ENCODE results near the gene CES4A.
"Not testable (repeated sequence)": the region's sequence is repeated elsewhere in the genome, so short reads cannot be mapped to it uniquely, and the experiment has no call there.

Gene CES4A

DNA sequence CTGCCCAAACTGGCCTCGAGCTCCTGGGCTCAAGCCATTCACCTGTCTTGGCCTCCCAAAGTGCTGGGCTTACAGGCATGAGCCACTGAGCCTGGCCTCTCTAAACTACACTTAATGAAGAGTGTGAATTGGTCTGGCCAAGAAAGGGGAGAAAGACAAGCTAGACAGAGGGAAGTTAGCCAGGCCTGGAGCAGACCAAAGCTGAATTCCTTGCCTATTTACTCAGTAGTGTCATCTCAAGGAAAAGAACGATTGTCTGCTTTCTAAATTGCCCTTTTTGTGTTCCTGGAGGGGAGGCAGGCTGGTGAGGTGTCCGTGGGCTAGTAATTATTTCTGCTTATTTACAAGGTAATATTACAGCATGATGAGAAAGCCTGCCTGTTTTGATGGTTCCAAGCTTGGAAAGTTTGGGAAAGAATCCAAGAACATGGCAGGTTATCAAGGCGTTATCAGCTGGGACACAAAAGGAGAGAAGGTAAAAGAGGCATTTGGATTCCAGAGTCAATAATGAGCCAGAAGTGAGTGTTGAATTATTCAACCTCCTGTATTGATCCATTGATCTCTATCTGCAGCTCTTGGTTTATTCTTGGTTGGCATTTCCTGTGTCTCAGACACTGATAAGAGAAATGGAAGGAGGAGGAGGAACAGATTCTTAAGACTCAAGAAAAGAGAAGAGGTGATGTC lies 34.3 kb downstream of the CES4A start:
- no peak for DNase-seq (ENCODE audit: low read depth)

DNA sequence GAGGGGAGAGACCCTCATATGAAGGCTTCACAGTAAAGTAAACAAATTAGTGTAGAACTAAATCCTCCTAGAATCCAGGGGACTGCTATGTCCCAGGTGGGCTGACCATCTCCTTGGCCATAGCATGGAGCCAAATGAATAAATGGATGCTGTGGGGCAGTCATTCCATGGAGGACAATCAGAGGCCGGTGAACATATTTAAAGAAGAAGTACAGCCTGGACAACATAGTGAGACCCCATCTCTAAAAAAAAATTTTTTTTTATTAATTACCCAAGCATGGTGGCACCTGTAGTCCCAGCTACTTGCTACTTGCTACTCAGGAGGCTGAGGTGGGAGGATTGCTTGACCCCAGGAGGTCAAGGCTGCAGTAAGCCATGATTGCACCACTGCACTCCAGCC lies 35.3 kb downstream of the CES4A start:
- no peak for DNase-seq (ENCODE audit: low read depth)

DNA sequence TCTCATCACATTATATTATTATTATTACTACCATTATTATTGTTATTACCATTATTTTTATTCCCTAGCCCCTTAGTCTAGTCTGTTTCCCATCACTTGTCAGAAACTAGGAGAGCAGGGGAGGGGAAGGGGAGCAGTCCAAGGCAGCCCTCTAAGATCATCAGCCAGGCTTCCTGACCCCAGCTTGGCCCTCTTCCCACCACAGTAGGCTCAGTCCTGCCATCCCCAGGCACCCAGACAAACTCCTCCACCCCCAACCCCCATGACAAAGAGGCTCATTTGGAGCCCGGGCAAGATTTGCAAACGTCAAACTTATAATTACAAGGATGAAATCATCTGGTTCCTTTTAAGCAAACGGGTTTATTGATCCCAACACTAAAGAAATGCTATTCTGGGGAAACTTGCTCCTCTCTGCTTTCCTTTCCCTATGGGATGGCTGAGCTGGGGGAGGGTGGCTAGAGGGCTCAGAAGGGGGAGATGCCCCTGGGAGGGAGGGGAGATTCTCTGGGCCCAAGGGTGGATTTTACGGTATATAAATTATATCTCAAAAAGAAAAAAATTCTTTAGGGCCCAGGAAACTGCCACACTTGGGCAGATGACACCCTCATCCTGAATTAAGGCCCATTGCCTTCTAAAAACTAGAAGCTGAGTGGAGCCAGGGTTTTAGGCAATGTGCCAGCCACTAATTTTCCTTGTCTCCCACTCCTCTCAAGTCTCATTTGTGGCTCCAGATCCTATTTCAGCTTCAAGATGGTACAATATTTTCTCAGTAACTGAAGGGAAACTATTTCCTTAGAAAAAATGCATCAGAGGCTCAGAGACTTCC lies 36.2 kb downstream of the CES4A start:
- no peak for DNase-seq (ENCODE audit: low read depth)

DNA sequence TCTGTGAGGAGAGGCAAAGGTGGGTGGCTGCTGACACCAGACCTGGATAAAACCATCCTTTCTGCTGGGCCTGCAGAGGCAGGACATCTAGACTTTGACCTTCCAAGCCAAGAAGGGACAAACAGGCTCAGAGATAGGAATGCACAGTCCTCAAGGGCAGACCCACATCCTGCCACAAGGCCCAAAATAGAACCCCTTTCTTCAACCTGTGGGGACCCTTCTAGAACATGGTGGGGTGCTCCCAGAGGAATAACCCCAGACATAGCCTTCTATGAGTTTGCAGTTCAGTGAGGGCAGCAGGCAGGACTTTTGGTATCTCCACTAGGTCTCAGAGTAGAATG lies 36.8 kb downstream of the CES4A start:
- no peak for DNase-seq (ENCODE audit: low read depth)

DNA sequence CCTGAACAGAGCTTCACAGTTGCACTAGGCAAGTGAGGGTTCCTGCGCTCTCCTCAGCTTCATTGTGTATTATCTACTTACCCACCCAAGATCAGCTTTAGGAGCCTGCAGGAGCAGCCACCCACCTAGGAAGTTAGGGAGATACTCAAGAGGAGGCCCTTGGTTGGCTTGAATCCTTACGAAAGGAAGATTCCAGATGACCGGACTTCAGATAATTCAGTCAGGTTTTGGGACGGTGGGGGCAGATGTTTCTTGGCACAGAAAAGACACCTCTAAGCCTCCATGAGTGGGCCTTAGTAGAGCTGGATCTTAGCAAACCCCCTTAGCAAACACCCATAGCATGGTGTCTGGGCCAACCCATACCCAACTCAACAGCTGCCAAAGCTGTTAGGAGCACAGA lies 38.2 kb downstream of the CES4A start:
- DNase-seq (ENCODE audit: low read depth), result no peak

DNA sequence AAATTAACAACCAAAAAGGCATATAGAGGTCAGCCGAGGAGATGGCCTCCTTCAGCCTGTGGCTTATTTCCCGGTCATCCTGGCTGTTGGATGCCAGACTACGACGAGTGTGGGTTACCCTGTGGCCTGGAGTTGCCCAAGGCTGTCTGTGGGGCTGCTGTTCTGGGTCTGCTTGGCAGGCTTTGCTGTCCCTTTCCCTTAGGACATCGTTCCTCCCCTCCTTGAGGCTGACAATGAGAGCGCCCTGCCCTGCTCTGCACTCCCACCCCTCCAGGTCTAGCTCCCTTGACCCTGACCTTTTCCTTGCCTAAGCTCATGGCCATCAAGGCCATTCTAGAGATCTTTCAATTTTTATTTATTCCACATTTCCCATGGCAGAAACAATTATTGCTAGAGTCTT lies 38.7 kb downstream of the CES4A start:
- no peak for DNase-seq (ENCODE audit: low read depth)

DNA sequence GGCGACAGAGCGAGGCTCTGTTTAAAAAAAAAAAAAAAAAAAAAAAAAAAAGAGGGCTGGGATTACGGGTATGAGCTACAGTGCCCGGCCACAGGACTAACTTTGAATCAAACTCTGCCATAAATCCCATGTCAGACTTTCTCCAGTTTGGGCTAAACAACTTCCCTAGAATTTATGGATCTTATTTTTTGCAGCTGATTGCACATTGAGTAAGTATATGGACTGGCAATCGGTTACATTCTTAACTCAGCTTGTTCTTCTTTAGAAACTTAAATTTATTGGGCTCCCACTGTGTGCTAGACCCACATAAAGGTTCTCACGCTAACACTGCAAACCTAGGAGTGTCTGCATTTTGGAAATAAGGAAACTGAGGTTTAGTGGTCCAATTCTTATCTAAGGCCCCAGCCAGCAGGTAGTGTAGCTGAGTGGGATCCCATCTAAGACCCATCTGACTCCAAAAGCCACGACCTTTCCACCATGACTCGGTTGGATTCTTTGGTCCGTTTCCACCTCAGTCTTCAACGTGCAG lies 39.8 kb downstream of the CES4A start:
- DNase-seq (ENCODE audit: low read depth), result no peak

DNA sequence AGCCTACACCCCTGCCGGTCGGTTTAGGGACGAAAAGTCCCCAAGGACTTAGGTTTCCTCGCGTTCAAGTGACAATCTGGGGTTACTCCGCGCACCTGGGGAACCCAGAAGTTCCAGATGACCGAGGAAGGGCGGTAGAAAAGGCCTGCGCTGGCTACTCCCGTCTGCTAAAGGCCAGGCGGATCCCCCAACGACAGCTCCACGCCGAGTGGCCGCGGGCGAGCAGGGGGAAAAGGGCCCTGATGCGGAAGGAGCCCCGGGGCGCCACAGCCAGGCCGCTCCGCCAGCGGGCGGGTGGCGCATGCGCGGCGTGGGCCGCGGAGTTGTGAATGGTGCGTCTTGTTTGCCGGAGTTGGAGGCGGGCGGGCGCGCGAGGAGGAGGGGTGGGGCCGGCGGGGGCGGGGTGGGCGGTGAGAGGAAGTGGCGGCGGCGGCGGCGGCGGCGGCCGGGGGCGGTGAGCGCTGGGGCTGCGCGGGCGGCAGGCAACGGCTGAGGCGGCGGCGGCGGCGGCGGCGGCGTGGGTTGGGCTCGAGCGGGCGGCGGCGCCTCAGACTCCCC lies 40.4 kb downstream of the CES4A start, which contains the start of gene CBFB:
CBFB (plus strand) TSS at position 454 of the 558 bp plus-strand sequence. CDS start 259 bp downstream, outside the sequence.
- DNase-seq (ENCODE audit: low read depth), result peak; percentile 83

DNA sequence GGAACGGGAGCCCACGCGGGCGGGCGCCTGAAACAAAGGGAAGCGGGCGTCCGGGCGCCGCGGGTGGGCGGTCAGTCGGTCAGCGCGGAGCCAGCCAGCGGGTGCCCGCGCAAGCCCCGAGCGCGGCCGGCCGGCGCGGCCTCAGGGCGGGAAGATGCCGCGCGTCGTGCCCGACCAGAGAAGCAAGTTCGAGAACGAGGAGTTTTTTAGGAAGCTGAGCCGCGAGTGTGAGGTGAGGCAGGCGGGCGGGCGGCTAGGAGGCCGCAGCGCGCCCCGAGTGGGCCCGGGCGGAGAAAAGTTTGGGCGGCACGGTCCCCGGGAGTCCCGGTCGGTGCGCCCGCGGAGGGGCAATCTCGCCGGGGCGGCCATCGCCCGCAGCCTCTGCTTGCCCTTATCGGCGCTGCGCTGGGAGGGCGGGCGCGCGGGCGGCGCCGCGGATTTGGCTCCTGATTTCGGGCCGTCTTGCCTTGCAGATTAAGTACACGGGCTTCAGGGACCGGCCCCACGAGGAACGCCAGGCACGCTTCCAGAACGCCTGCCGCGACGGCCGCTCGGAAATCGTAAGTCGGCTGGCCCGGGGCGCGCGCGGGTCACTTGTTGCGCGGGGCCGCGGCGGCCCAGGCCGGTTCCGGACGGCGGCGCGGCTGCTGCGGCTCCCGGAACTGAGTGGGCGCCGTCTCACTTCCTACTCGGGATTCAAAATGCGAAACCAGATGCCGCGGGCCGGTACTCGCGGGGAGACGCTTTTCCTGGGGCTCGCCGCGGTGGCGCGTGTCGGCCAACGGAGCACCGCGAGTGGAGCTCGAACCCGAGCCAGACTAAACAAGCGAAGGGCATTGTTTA lies 41.1 kb downstream of the CES4A start:
- peak; percentile 31 for DNase-seq (ENCODE audit: low read depth)

DNA sequence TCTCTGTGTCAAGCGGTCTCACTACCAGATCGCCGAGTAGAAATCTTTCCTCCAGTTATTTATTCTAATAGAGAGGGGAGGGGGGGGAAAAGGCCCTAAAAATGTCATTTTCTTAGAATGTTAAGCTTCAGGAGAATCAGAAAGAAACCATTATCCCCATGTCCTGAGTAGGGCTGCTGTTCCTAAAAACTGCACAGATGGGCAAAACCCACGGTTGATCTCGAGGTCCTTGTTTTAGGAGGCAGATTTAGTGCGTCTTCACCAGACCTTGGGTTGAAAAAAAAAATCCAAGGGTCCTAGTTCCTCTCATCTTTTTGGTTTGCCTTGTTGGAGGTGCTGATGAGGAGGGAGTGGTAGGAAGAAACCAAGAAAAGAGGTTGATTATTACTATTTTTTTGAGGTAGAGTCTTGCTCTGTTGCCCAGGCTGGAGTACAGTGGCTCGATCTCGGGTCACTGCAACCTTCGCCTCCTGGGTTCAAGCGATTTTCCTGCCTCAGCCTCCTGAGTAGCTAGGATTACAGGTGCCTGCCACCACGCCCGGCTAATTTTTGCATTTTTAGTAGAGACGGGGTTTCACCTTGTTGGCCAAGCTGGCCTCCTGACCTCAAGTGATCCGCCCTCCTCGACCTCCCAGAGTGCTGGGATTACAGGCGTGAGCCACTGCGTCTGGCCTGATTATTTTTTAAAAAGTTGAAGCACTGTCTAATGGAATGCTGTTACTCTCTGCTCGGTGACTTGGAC lies 42.0 kb downstream of the CES4A start:
- DNase-seq (ENCODE audit: low read depth), result no peak

DNA sequence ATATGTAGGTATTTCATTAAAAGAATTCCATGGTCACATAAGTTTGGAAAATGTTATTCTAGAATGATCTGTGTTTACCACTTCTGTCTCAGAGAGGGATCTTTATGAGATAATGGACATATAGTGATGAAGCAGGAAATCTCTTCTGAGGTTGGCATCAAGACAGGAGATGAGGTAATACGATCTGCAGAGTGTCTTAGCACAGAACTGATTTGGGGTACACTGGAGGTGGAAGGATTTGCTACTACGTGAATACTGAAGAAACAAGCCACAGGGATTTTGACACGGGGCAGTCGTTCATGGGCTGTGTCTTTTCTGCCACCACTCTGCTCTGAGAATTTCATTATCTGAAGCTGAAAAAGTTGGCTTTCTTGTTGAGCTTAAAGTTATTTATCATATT lies 46.1 kb downstream of the CES4A start:
- no peak for DNase-seq (ENCODE audit: low read depth)

DNA sequence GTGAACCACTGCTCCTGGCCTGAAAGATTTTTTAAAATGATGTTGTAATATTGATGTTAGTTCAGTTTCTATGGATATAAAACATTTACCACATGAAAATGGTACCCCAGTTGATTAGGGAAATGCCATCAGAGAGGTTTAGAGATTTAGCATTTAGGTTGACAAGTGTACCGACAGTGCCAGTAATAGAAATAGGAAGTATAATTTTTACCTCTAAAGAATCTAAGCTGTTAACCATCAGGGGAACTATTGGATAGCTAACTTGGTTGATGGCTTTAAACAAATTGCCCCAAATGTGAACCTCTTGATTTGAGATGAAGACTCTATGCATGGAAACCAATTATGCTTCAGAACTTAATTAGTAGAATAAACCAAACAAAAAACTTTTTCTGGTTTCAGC lies 47.0 kb downstream of the CES4A start:
- no peak for DNase-seq (ENCODE audit: low read depth)

DNA sequence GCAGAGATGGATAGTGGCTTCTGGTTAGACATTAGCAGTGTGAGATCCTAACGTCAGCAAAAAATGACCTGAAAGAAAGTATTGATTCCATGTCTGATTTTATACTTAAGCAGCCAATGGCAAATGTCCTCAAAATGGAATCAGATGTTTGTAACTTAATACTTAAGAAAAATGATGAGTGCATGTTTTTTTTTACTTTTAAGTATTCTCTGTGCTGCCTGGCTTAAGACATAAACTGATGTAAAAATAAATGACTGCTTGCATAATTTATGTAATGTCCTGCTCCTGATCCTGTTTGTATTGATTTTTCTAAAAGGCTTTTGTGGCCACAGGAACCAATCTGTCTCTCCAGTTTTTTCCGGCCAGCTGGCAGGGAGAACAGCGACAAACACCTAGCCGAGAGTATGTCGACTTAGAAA lies 47.9 kb downstream of the CES4A start:
- DNase-seq (ENCODE audit: low read depth), result no peak

DNA sequence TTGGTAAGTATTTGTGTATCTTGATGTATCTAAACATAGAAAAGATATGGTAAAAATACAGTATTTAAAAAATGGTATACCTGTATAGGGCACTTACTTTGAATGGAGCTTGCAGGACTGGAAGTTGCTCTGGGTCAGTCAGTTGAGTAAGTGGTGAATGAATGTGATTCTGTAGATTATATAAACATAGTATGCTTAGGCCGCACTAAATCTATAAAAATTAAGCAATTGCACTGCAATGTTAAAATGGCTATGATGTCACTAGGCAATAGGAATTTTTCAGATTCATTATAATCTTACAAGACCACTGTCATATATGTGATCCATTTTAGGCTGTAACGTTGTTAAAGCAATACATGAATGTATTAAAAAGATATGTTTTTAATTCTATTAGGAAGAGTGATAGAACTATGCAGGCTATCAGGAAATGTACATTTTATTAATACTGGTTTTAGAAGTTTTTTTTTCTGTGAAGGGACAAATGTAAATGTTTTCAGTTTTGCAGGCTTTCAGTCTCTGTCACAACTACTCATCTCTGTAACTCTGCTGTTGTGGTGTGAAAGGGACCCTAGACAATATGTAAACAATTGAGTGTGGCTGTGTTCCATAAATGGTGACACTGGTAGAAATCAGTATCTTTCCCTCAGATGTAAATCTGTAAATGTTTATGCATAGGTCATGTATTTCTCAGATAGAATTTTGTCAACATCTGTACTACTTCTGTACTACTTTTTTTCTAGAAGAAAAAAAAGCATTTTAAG lies 51.1 kb downstream of the CES4A start:
- no peak for DNase-seq (ENCODE audit: low read depth)

DNA sequence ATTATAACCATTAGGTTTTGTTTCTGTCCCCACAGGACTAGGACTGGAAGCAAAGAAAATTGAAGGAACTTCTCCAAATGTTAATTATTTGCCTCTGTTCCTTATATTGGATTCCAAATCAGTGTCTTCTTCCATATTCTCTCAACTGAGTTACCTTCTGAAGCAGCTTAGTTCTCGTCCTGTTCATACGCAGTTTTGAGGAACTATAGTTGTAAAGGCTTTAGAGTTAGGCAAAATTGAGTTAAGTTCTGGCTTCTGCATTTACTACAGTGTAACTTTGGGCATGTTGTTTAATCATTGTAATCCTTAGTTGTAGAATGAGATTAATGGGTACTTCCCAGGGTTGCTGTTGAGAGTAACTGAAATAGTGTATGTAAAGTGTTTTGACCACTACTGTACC lies 51.8 kb downstream of the CES4A start:
- DNase-seq (ENCODE audit: low read depth), result no peak

DNA sequence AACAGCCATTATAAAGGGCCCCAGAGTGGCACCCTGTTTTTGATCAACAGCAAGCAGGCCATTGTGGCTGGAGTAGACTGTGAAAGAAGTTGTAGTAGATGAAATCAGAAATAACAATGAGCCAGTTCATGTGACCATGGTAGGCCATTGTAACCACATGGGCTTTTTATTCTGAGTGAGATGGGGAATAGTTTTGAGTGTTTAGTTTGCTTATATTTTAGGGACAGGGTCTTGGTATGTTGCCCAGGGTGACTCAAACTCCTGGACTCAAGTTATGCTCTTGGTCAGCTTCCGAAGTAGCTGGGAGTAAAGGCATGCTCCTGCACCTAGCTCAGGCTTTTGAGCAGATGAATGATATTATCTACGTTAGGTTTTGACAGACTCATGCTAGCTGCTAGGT lies 52.5 kb downstream of the CES4A start:
- no peak for DNase-seq (ENCODE audit: low read depth)

DNA sequence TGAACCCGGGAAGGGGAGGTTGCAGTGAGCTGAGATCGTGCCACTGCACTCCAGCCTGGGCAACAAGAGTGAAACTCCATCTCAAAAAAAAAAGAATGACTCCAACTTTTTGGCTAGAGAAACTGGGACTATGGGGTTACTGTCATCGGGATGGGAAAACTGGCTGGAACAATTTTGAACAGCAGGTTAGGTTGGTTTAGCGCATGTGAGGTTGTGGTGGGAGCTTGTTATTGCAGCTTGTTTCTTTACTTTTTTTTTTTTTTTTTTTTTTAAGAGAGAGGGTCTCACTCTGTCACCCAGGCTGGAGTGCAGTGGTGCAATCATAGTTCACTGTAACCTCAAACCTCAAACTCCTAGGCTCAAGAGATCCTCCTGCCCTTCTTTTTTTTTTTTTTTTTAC lies 53.1 kb downstream of the CES4A start:
- DNase-seq (ENCODE audit: low read depth), result not testable (repeated sequence)

DNA sequence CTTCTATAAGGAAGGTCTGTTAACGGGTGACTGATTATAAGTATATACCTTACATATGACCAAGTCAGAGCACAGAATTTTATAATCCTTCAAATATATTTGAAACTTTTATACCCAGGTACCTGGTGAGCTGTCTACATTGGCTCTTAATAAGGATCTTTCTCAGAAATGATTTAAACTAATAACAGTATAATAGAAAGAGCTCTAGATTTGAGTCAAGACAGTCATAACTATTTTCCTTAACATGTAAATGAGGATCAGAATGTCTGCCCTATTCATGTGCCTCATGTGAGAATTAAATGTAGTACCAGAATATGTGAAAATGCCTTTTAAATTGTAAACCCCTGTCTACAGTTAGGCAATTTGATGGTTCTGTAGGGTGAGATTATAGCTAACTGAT lies 55.0 kb downstream of the CES4A start:
- DNase-seq (ENCODE audit: low read depth), result no peak

DNA sequence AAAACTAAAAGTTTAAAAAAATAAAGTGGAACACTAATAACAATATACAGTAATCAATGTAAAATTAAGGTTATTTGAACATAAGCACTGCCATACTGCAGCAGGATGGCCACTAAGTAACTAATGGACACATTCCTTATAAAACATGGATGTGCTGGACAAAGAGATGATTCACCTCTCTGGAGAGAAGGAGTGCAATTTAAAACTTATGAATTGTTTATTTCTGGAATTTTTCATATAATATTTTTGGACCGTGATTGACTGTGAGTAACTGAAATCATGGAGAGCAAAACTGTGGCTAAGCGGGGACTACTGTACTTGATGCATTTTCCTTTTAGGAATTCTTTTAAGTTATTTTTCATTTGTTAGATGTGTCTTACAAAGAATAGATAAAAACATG lies 62.4 kb downstream of the CES4A start:
- DNase-seq (ENCODE audit: low read depth), result no peak

DNA sequence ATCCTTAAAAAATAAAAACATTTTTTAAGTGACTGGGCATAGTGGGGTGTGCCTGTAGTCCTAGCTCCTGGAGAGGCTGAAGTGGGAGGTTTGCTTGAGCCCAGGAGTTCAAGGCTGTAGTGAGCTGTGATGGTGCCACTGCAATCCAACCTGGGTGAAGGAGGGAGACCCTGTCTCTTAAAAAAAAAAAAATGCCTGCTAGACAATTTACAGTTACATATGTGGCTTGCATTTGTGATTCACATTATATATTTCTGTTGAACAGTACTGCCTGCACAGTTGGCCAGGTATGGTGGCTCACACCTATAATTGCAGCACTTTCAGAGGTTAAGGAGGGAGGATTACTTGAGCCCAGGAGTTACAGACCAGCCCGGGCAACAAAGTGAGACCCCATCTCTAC lies 64.0 kb downstream of the CES4A start:
- no peak for DNase-seq (ENCODE audit: low read depth)

Data from stimulated activated CD8-positive, alpha-beta memory T cell treated with anti-CD3 and anti-CD28 coated beads, Interleukin-15, amount 100 ng/mL, for 24 hours (primary cell).